Stimulated activated naive B cell treated with anti-CD40 and anti-IgM and Interleukin-4, amounts not matched to agents 10 μg/mL and 1 μg/mL and 100 μg/mL, for 72 hours (primary cell): Measurements from ENCODE around the gene ADAMTS6.

Experiments
- ATAC-seq, 2 donors: fragments of 150-1000 bp; cut with Tn5 transposase; replicated peaks; 2 replicates each; pipeline ENCODE4 v1.10.0; 2021; ENCODE audit warnings: moderate library complexity in 1 of 2
- DNase-seq: peaks from one replicate; pipeline ENCODE4 v3.0.0; 2021
- H3K27ac Mint-ChIP-seq: one replicate; pipeline ENCODE4 v1.8.0; 2022; ENCODE audit warnings: mild to moderate bottlenecking, mixed read lengths
- H3K27me3 Mint-ChIP-seq, 2 donors: one replicate each; pipeline ENCODE4 v1.8.0; 2022; ENCODE audit warnings: mixed read lengths in 2 of 2
- H3K36me3 Mint-ChIP-seq, 2 donors: one replicate each; pipeline ENCODE4 v1.8.0; 2022; ENCODE audit warnings: mixed read lengths in 2 of 2, mild to moderate bottlenecking in 1 of 2
- H3K4me1 Mint-ChIP-seq, 2 donors: one replicate each; pipeline ENCODE4 v1.8.0; 2022; ENCODE audit warnings: mixed read lengths in 2 of 2, mild to moderate bottlenecking in 1 of 2
- H3K4me3 Mint-ChIP-seq, 2 donors: one replicate each; pipeline ENCODE4 v1.8.0; 2022; ENCODE audit warnings: mild to moderate bottlenecking in 2 of 2, mixed read lengths in 2 of 2, moderate library complexity in 1 of 2
- H3K9me3 Mint-ChIP-seq, 2 donors: one replicate each; pipeline ENCODE4 v1.8.0; 2022; ENCODE audit warnings: mixed read lengths in 2 of 2, mild to moderate bottlenecking in 1 of 2

The ADAMTS6 gene

GRCh38 chr5:65163698-65164097, 318.0 kb downstream of the ADAMTS6 start:
- Mint-ChIP-seq H3K4me1 (no peaks in the 10 kb centered on the region), H3K27ac (no peak overlapping the region), H3K36me3 (no peaks in the 10 kb centered on the region), H3K4me3 (no peak overlapping the region), H3K9me3 (no peaks in the 10 kb centered on the region), H3K27me3 (peaks cover 0 to 5% of the 10 kb centered on the region in 2 donors)
- no peak for ATAC-seq
- no peak for DNase-seq

- ATAC-seq = no peak
- H3K27me3 Mint-ChIP-seq = peaks cover 0 to 5% of the 10 kb centered on the region in 2 donors
- H3K4me1 Mint-ChIP-seq = no peaks in the 10 kb centered on the region
- no peak overlapping the region for H3K4me3 Mint-ChIP-seq
- H3K27ac Mint-ChIP-seq = no peak overlapping the region
- H3K9me3 Mint-ChIP-seq = no peaks in the 10 kb centered on the region
- no peaks in the 10 kb centered on the region for H3K36me3 Mint-ChIP-seq
- DNase-seq = no peak
Measured at GRCh38 chr5:65161655-65162054, 320.1 kb downstream of the ADAMTS6 start.

GRCh38 chr5:65157906-65158603, 323.7 kb downstream of the ADAMTS6 start:
- Mint-ChIP-seq H3K4me1 (no peaks in the 10 kb centered on the region), H3K27ac (no peak overlapping the region), H3K36me3 (no peaks in the 10 kb centered on the region), H3K4me3 (no peak overlapping the region), H3K27me3 (peaks cover 0 to 5% of the 10 kb centered on the region in 2 donors), H3K9me3 (no peaks in the 10 kb centered on the region)
- DNase-seq (no peak), ATAC-seq (no peak)

- Mint-ChIP-seq H3K36me3 (no peaks in the 10 kb centered on the region), H3K9me3 (no peaks in the 10 kb centered on the region), H3K27ac (no peak overlapping the region), H3K27me3 (peaks cover 0 to 5% of the 10 kb centered on the region in 2 donors), H3K4me3 (no peak overlapping the region), H3K4me1 (no peaks in the 10 kb centered on the region)
- DNase-seq = no peak
- no peak for ATAC-seq
Measured at GRCh38 chr5:65156933-65157332, 324.8 kb downstream of the ADAMTS6 start.

- Mint-ChIP-seq H3K4me1 (no peaks in the 10 kb centered on the region), H3K27me3 (no peaks in the 10 kb centered on the region), H3K27ac (no peak overlapping the region), H3K36me3 (no peaks in the 10 kb centered on the region), H3K9me3 (no peaks in the 10 kb centered on the region), H3K4me3 (no peak overlapping the region)
- DNase-seq (no peak), ATAC-seq (no peak)
Measured at GRCh38 chr5:65152131-65152530, 329.6 kb downstream of the ADAMTS6 start.

- H3K4me3 Mint-ChIP-seq = no peak overlapping the region
- no peaks in the 10 kb centered on the region for H3K9me3 Mint-ChIP-seq
- H3K27ac Mint-ChIP-seq = no peak overlapping the region
- DNase-seq (no peak), ATAC-seq (no peak)
- no peaks in the 10 kb centered on the region for H3K27me3 Mint-ChIP-seq
- no peaks in the 10 kb centered on the region for H3K36me3 Mint-ChIP-seq
- H3K4me1 Mint-ChIP-seq = no peaks in the 10 kb centered on the region
Measured at GRCh38 chr5:65151614-65152013, 330.1 kb downstream of the ADAMTS6 start.

- H3K27me3 Mint-ChIP-seq = no peaks in the 10 kb centered on the region
- H3K9me3 Mint-ChIP-seq = no peaks in the 10 kb centered on the region
- no peak overlapping the region for H3K4me3 Mint-ChIP-seq
- no peak for DNase-seq
- no peak for ATAC-seq
- no peak overlapping the region for H3K27ac Mint-ChIP-seq
- H3K4me1 Mint-ChIP-seq = no peaks in the 10 kb centered on the region
- no peaks in the 10 kb centered on the region for H3K36me3 Mint-ChIP-seq
Measured at GRCh38 chr5:65150599-65151304, 331.0 kb downstream of the ADAMTS6 start.

GRCh38 chr5:65149827-65150226, 331.9 kb downstream of the ADAMTS6 start:
- Mint-ChIP-seq H3K27me3 (peaks cover 0 to 1% of the 10 kb centered on the region in 2 donors), H3K36me3 (no peaks in the 10 kb centered on the region), H3K27ac (no peak overlapping the region), H3K9me3 (no peaks in the 10 kb centered on the region), H3K4me3 (no peak overlapping the region), H3K4me1 (no peaks in the 10 kb centered on the region)
- DNase-seq = no peak
- ATAC-seq = no peak

- no peaks in the 10 kb centered on the region for H3K4me1 Mint-ChIP-seq
- H3K27me3 Mint-ChIP-seq = peaks cover 0 to 4% of the 10 kb centered on the region in 2 donors
- H3K27ac Mint-ChIP-seq = no peak overlapping the region
- H3K9me3 Mint-ChIP-seq = no peaks in the 10 kb centered on the region
- ATAC-seq (no peak), DNase-seq (no peak)
- H3K4me3 Mint-ChIP-seq = no peak overlapping the region
- no peaks in the 10 kb centered on the region for H3K36me3 Mint-ChIP-seq
Measured at GRCh38 chr5:65144136-65144871, 337.4 kb downstream of the ADAMTS6 start.

- Mint-ChIP-seq H3K4me1 (no peaks in the 10 kb centered on the region), H3K36me3 (no peaks in the 10 kb centered on the region), H3K27ac (no peak overlapping the region), H3K4me3 (no peak overlapping the region), H3K27me3 (peaks cover 0 to 4% of the 10 kb centered on the region in 2 donors), H3K9me3 (no peaks in the 10 kb centered on the region)
- ATAC-seq = no peak
- no peak for DNase-seq
Measured at GRCh38 chr5:65142511-65143011, 339.2 kb downstream of the ADAMTS6 start.

GRCh38 chr5:65142016-65142415, 339.7 kb downstream of the ADAMTS6 start:
- Mint-ChIP-seq H3K27ac (no peak overlapping the region), H3K36me3 (no peaks in the 10 kb centered on the region), H3K27me3 (peaks cover 0 to 4% of the 10 kb centered on the region in 2 donors), H3K4me1 (no peaks in the 10 kb centered on the region), H3K9me3 (no peaks in the 10 kb centered on the region), H3K4me3 (no peak overlapping the region)
- DNase-seq (no peak), ATAC-seq (no peak)

GRCh38 chr5:65141493-65141892, 340.2 kb downstream of the ADAMTS6 start:
- no peak for ATAC-seq
- Mint-ChIP-seq H3K27me3 (peaks cover 0 to 4% of the 10 kb centered on the region in 2 donors), H3K9me3 (no peaks in the 10 kb centered on the region), H3K4me1 (no peaks in the 10 kb centered on the region), H3K36me3 (no peaks in the 10 kb centered on the region), H3K27ac (no peak overlapping the region), H3K4me3 (no peak overlapping the region)
- no peak for DNase-seq

- Mint-ChIP-seq H3K4me1 (no peaks in the 10 kb centered on the region), H3K36me3 (no peaks in the 10 kb centered on the region), H3K4me3 (no peak overlapping the region), H3K9me3 (peaks cover 0 to 1% of the 10 kb centered on the region in 2 donors), H3K27ac (no peak overlapping the region), H3K27me3 (no peaks in the 10 kb centered on the region)
- ATAC-seq = no peak
- DNase-seq = no peak
Measured at GRCh38 chr5:65137631-65138030, 344.1 kb downstream of the ADAMTS6 start.

- Mint-ChIP-seq H3K9me3 (peaks cover 0 to 1% of the 10 kb centered on the region in 2 donors), H3K36me3 (no peaks in the 10 kb centered on the region), H3K27ac (no peak overlapping the region), H3K27me3 (no peaks in the 10 kb centered on the region), H3K4me1 (no peaks in the 10 kb centered on the region), H3K4me3 (no peak overlapping the region)
- DNase-seq = no peak
- no peak for ATAC-seq
Measured at GRCh38 chr5:65133477-65134110, 348.1 kb downstream of the ADAMTS6 start.
